SK-N-SH treated with all-trans-retinoic acid at 6 μM for 48 hours (cell line): ENCODE data around the gene GGACT.
A peak's percentile ranks its signal among the peaks of the same experiment; 100 is the strongest.

Source experiments
- ATAC-seq: fragments of 200-7000 bp; cut with Tn5 transposase; 3 replicates; pipeline ENCODE4 v1.9.1; 2020; ENCODE audit warnings: mild to moderate bottlenecking, moderate library complexity
- ARNTL ChIP-seq: fragments of 450-650 bp; formaldehyde crosslinking; IDR thresholded peaks from 2 replicates; pipeline ENCODE4 v1.5.0; 2020; ENCODE audit warnings: low read depth, mild to moderate bottlenecking, moderate library complexity, borderline replicate concordance
- BACH2 ChIP-seq: fragments of 250-450 bp; sonication (Bioruptor Pico); IDR thresholded peaks from 2 replicates; pipeline ENCODE4 v1.9.0; 2021; ENCODE audit warnings: mild to moderate bottlenecking, borderline replicate concordance
- CREB5 ChIP-seq: fragments of 250-450 bp; sonication (Bioruptor Pico); IDR thresholded peaks from 2 replicates; pipeline ENCODE4 v1.5.1; 2020; ENCODE audit warnings: low read depth, mild to moderate bottlenecking, moderate library complexity
- CSDC2 ChIP-seq: fragments of 250-450 bp; sonication (Bioruptor Pico); IDR thresholded peaks from 2 replicates; pipeline ENCODE4 v1.5.0; 2020; ENCODE audit warnings: mild to moderate bottlenecking, moderate library complexity
- CSRNP3 ChIP-seq: fragments of 250-450 bp; sonication (Bioruptor Pico); IDR thresholded peaks from 2 replicates; pipeline ENCODE4 v1.5.1; 2021; ENCODE audit warnings: mild to moderate bottlenecking, moderate library complexity
- ESRRG ChIP-seq: fragments of 250-450 bp; sonication (Bioruptor Pico); IDR thresholded peaks from 2 replicates; pipeline ENCODE4 v1.6.1; 2021; ENCODE audit warnings: mild to moderate bottlenecking
- GLIS3 ChIP-seq: fragments of 250-450 bp; sonication (Bioruptor Pico); IDR thresholded peaks from 2 replicates; pipeline ENCODE4 v1.5.0; 2020; ENCODE audit warnings: mild to moderate bottlenecking, moderate library complexity
- ISL1 ChIP-seq: fragments of 250-450 bp; sonication (Bioruptor Pico); IDR thresholded peaks from 2 replicates; pipeline ENCODE4 v2.1.2; 2022; ENCODE audit warnings: mild to moderate bottlenecking, moderate library complexity
- OSR1 ChIP-seq: fragments of 250-450 bp; sonication (Bioruptor Pico); IDR thresholded peaks from 2 replicates; pipeline ENCODE4 v1.8.0; 2022; ENCODE audit warnings: moderate library complexity, mild to moderate bottlenecking, inconsistent platforms
- PATZ1 ChIP-seq: fragments of 250-450 bp; sonication (Bioruptor Pico); IDR thresholded peaks from 2 replicates; pipeline ENCODE4 v1.8.0; 2020; ENCODE audit warnings: mild to moderate bottlenecking, moderate library complexity, borderline replicate concordance
- PPARA ChIP-seq: fragments of 250-450 bp; sonication (Bioruptor Pico); IDR thresholded peaks from 2 replicates; pipeline ENCODE4 v1.5.0; 2020; ENCODE audit warnings: mild to moderate bottlenecking, borderline replicate concordance
- RARB ChIP-seq: fragments of 250-450 bp; sonication (Bioruptor Pico); IDR thresholded peaks from 2 replicates; pipeline ENCODE4 v1.8.0; 2021; ENCODE audit warnings: mild to moderate bottlenecking, moderate library complexity
- SNAI2 ChIP-seq: fragments of 250-450 bp; sonication (Bioruptor Pico); IDR thresholded peaks from 2 replicates; pipeline ENCODE4 v1.5.0; 2020; ENCODE audit warnings: mild to moderate bottlenecking, moderate library complexity
- TCF4 ChIP-seq: fragments of 250-450 bp; sonication (Bioruptor Pico); IDR thresholded peaks from 2 replicates; pipeline ENCODE4 v1.8.0; 2021; ENCODE audit warnings: mild to moderate bottlenecking, moderate library complexity, borderline replicate concordance
- TOX ChIP-seq: fragments of 250-450 bp; sonication (Bioruptor Pico); IDR thresholded peaks from 2 replicates; pipeline ENCODE4 v1.8.0; 2021; ENCODE audit warnings: mild to moderate bottlenecking, moderate library complexity, borderline replicate concordance
- TSHZ2 ChIP-seq: fragments of 250-450 bp; sonication (Bioruptor Pico); IDR thresholded peaks from 2 replicates; pipeline ENCODE4 v1.5.0; 2020; ENCODE audit warnings: mild to moderate bottlenecking, moderate library complexity
- ZC3H10 ChIP-seq: fragments of 250-450 bp; sonication (Bioruptor Pico); IDR thresholded peaks from 2 replicates; pipeline ENCODE4 v1.5.1; 2021; ENCODE audit warnings: mild to moderate bottlenecking, moderate library complexity
- ZFP3 ChIP-seq: fragments of 250-450 bp; sonication (Bioruptor Pico); IDR thresholded peaks from 2 replicates; pipeline ENCODE4 v1.5.0; 2020; ENCODE audit warnings: mild to moderate bottlenecking, moderate library complexity
- ZFP30 ChIP-seq: fragments of 450-650 bp; formaldehyde crosslinking; IDR thresholded peaks from 2 replicates; pipeline ENCODE4 v1.5.0; 2022; ENCODE audit warnings: mild to moderate bottlenecking, moderate library complexity
- ZNF565 ChIP-seq: fragments of 450-650 bp; formaldehyde crosslinking; conservative IDR thresholded peaks from 2 replicates; pipeline ENCODE4 v1.5.0; 2020; ENCODE audit warnings: low read depth, mild to moderate bottlenecking, moderate library complexity
- ZNF70 ChIP-seq: fragments of 450-650 bp; formaldehyde crosslinking; IDR thresholded peaks from 2 replicates; pipeline ENCODE4 v1.5.0; 2020; ENCODE audit warnings: mild to moderate bottlenecking, moderate library complexity
- ZNF8 ChIP-seq: fragments of 450-650 bp; formaldehyde crosslinking; IDR thresholded peaks from 2 replicates; pipeline ENCODE4 v1.5.0; 2020; ENCODE audit warnings: mild to moderate bottlenecking, moderate library complexity

GGACT gene

GRCh38 chr13:100513987-100514670 is 74.5 kb downstream of the GGACT start:
- ATAC-seq: peak; percentile 12; the same call in 2 of the 3 replicates
- TF ChIP-seq ISL1 (peak; percentile 17; the same call in 1 of the 2 replicates), ZNF565 (CRISPR knock-in tag) (no peak), CSRNP3 (CRISPR knock-in tag) (no peak)

GRCh38 chr13:100513171-100513570 is 75.4 kb downstream of the GGACT start:
- ATAC-seq: no peak
- TF ChIP-seq ZNF8 (no peak), CSDC2 (CRISPR knock-in tag) (no peak), CREB5 (CRISPR knock-in tag) (no peak)

DNA sequence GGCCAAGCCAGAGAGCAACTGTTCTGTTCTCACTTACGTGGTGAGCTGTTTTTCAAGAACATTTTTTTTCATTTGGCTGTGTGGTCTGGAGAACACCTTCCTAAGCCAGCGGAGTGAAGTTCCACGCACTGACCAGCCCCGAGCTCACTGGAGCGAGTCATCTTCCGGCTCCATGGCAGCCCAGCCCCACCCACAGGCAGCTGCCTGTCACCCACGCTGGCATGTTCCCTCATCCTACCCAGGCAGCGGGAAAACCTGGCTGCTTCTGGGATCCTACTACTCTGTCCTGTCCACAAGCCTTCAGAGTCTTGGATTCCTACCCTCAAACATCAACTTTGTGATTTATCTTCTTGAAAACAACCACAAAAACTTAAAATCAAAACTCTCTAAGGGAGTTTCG is 76.2 kb downstream of the GGACT start:
- TF ChIP-seq ARNTL (no peak), CSDC2 (CRISPR knock-in tag) (no peak), ZFP30 (no peak), BACH2 (no peak), CREB5 (CRISPR knock-in tag) (no peak), ZNF565 (CRISPR knock-in tag) (no peak), CSRNP3 (CRISPR knock-in tag) (no peak), GLIS3 (CRISPR knock-in tag) (no peak), OSR1 (CRISPR knock-in tag) (no peak), ZFP3 (CRISPR knock-in tag) (no peak), ZNF8 (no peak), ZC3H10 (CRISPR knock-in tag) (no peak)
- ATAC-seq: no peak

GRCh38 chr13:100511466-100511865 is 77.1 kb downstream of the GGACT start:
- TF ChIP-seq GLIS3 (CRISPR knock-in tag) (no peak), RARB (no peak), SNAI2 (CRISPR knock-in tag) (no peak), TSHZ2 (no peak), ARNTL (no peak), TCF4 (CRISPR knock-in tag) (no peak), PATZ1 (CRISPR knock-in tag) (no peak), ZNF565 (CRISPR knock-in tag) (no peak), ZFP3 (CRISPR knock-in tag) (no peak), ESRRG (CRISPR knock-in tag) (no peak), BACH2 (no peak), ZNF70 (CRISPR knock-in tag) (no peak), CSDC2 (CRISPR knock-in tag) (no peak), ISL1 (no peak), PPARA (CRISPR knock-in tag) (no peak), CSRNP3 (CRISPR knock-in tag) (no peak), CREB5 (CRISPR knock-in tag) (no peak), ZC3H10 (CRISPR knock-in tag) (no peak), TOX (CRISPR knock-in tag) (no peak)
- ATAC-seq: no peak
